GM23338 (cell line): ENCODE results near the gene DOCK7. TPM values are rescaled to one million over a fixed set of nuclear protein-coding genes. Genes with fewer than 3 reads are reported as not detected.
A peak's percentile ranks its signal among the peaks of the same experiment; 100 is the strongest.

ENCODE experiments used
- ATAC-seq: fragments of 200-7000 bp; cut with Tn5 transposase; 3 replicates; pipeline ENCODE4 v1.9.1; 2020
- DNase-seq: peaks from one replicate; pipeline ENCODE4 v3.0.0-alpha.2; 2015; ENCODE audit warnings: low spot score
- H2AFZ ChIP-seq: fragments of 200-600 bp; sonication (generic); 2 replicates; pipeline ENCODE4 v1.8.0; 2016; ENCODE audit warnings: antibody characterized with exemption, mild to moderate bottlenecking, moderate library complexity
- H3F3A ChIP-seq: fragments of 200-600 bp; sonication (generic); replicated peaks from 2 replicates; pipeline ENCODE4 v1.8.0; 2017; ENCODE audit warnings: antibody characterized with exemption, mixed run types, low read depth
- H3K27ac ChIP-seq: fragments of 200-600 bp; sonication (generic); 2 replicates; pipeline ENCODE4 v1.6.1; 2016; ENCODE audit warnings: low read depth
- H3K27me3 ChIP-seq: fragments of 200-600 bp; sonication (generic); 2 replicates; pipeline ENCODE4 v1.8.0; 2016; ENCODE audit warnings: mild to moderate bottlenecking, mixed run types, moderate library complexity; ENCODE audit not compliant: insufficient read depth
- H3K36me3 ChIP-seq: fragments of 200-600 bp; sonication (generic); 2 replicates; pipeline ENCODE4 v1.8.0; 2016; ENCODE audit warnings: mild to moderate bottlenecking; ENCODE audit not compliant: insufficient read depth
- H3K4me1 ChIP-seq: fragments of 200-600 bp; sonication (generic); 2 replicates; pipeline ENCODE4 v1.8.0; 2016; ENCODE audit warnings: mild to moderate bottlenecking, moderate library complexity; ENCODE audit not compliant: insufficient read depth
- H3K4me2 ChIP-seq: fragments of 200-600 bp; sonication (generic); 2 replicates; pipeline ENCODE4 v1.7.1; 2017; ENCODE audit warnings: mixed run types
- H3K4me3 ChIP-seq: fragments of 200-600 bp; sonication (generic); 2 replicates; pipeline ENCODE4 v1.6.1; 2016; ENCODE audit warnings: mixed run types
- H3K79me2 ChIP-seq: fragments of 200-600 bp; sonication (generic); replicated peaks from 2 replicates; pipeline ENCODE4 v1.8.0; 2017; ENCODE audit warnings: mild to moderate bottlenecking; ENCODE audit not compliant: insufficient read depth
- H3K9me2 ChIP-seq: fragments of 200-600 bp; sonication (generic); 2 replicates; pipeline ENCODE4 v1.8.0; 2017; ENCODE audit not compliant: insufficient read depth
- H4K20me1 ChIP-seq: fragments of 200-600 bp; sonication (generic); replicated peaks from 2 replicates; pipeline ENCODE4 v1.8.0; 2017; ENCODE audit warnings: mild to moderate bottlenecking; ENCODE audit not compliant: insufficient read depth
- H3K27ac Mint-ChIP-seq: 2 replicates; pipeline ENCODE4 v1.8.0; 2020; ENCODE audit warnings: inconsistent platforms, mild to moderate bottlenecking, moderate library complexity, mixed read lengths
- H3K27me3 Mint-ChIP-seq: 3 replicates; pipeline ENCODE4 v1.8.0; 2022; ENCODE audit warnings: low read depth, mild to moderate bottlenecking, moderate library complexity, mixed read lengths, inconsistent platforms; ENCODE audit not compliant: insufficient read depth, poor library complexity
- H3K36me3 Mint-ChIP-seq: 3 replicates; pipeline ENCODE4 v1.8.0; 2021; ENCODE audit warnings: low read depth, mild to moderate bottlenecking, inconsistent platforms, moderate library complexity, mixed read lengths
- H3K4me1 Mint-ChIP-seq: 3 replicates; pipeline ENCODE4 v1.8.0; 2020; ENCODE audit warnings: mild to moderate bottlenecking, inconsistent platforms, mixed read lengths
- H3K4me3 Mint-ChIP-seq: 3 replicates; pipeline ENCODE4 v1.8.0; 2021; ENCODE audit warnings: moderate library complexity, mild to moderate bottlenecking, inconsistent platforms, mixed read lengths
- H3K9me3 Mint-ChIP-seq: 3 replicates; pipeline ENCODE4 v1.8.0; 2020; ENCODE audit warnings: moderate library complexity, mild to moderate bottlenecking, inconsistent platforms, mixed read lengths
- CREB1 ChIP-seq: fragments of 250-450 bp; sonication (Bioruptor Pico); IDR thresholded peaks from 2 replicates; pipeline ENCODE4 v1.5.0; 2020; ENCODE audit warnings: low read depth, mild to moderate bottlenecking, moderate library complexity
- ETS1 ChIP-seq: IDR thresholded peaks from 2 replicates; pipeline ENCODE4 v1.6.1; 2016; ENCODE audit warnings: antibody characterized with exemption
- EZH2 ChIP-seq: fragments of 200-600 bp; sonication (generic); IDR thresholded peaks from one replicate; pipeline ENCODE4 v1.8.0; 2017; ENCODE audit warnings: antibody characterized with exemption, mild to moderate bottlenecking, low read depth; ENCODE audit not compliant: unreplicated experiment
- JUNB ChIP-seq: IDR thresholded peaks from one replicate; pipeline ENCODE4 v1.6.1; 2016; ENCODE audit warnings: antibody characterized with exemption; ENCODE audit not compliant: unreplicated experiment
- NANOG ChIP-seq: IDR thresholded peaks from 2 replicates; pipeline ENCODE4 v1.6.1; 2016; ENCODE audit warnings: antibody characterized with exemption, borderline replicate concordance
- POLR2AphosphoS5 ChIP-seq: IDR thresholded peaks from 2 replicates; pipeline ENCODE4 v1.6.1; 2016; ENCODE audit warnings: antibody characterized with exemption, low read depth
- REST ChIP-seq: IDR thresholded peaks from one replicate; pipeline ENCODE4 v1.6.1; 2018; ENCODE audit warnings: antibody characterized with exemption; ENCODE audit not compliant: unreplicated experiment
- STAT1 ChIP-seq: IDR thresholded peaks from one replicate; pipeline ENCODE4 v1.6.1; 2016; ENCODE audit warnings: antibody characterized with exemption; ENCODE audit not compliant: unreplicated experiment
- ZNF114 ChIP-seq: fragments of 250-450 bp; sonication (Bioruptor Pico); IDR thresholded peaks from 2 replicates; pipeline ENCODE4 v1.5.0; 2020; ENCODE audit warnings: mild to moderate bottlenecking, moderate library complexity
- ZNF331 ChIP-seq: fragments of 250-450 bp; sonication (Bioruptor Pico); IDR thresholded peaks from 2 replicates; pipeline ENCODE4 v1.5.0; 2020; ENCODE audit warnings: low read depth, mild to moderate bottlenecking, moderate library complexity
- polyA plus RNA-seq: library from polyadenylated mRNA; unstranded; fragments of >200 nt; fragmentation: Nextera tagmentation; extraction: Ambion mirVana; gene quantifications from 2 replicates; pipeline ENCODE4 v1.2.1, GENCODE V29; 2016
- total RNA-seq: library from RNA; depleted of rRNA; stranded (reverse); fragments of >200 nt; shearing (Covaris generic); gene quantifications from 2 replicates; pipeline ENCODE4 v1.2.3, GENCODE V29; 2014

DOCK7 gene
- total and polyA plus RNA-seq, 2 experiments from 2014 or later: 20.5 to 37.3 TPM

GRCh38 chr1:62601457-62601856 is 86.7 kb downstream of the DOCK7 start (continued):
- no peak for TF ChIP-seq POLR2AphosphoS5
- TF ChIP-seq ZNF114 (CRISPR knock-in tag): no peak
- TF ChIP-seq CREB1 (CRISPR knock-in tag): no peak
- TF ChIP-seq EZH2: no peak
- TF ChIP-seq STAT1: no peak
- TF ChIP-seq ETS1: no peak

- Histone ChIP-seq H3K79me2 (no peaks in the 10 kb centered on the region), H3K4me3 (no peak overlapping the region), H3F3A (no peaks in the 10 kb centered on the region), H3K36me3 (no peaks in the 10 kb centered on the region), H2AFZ (no peak overlapping the region), H3K9me2 (no peaks in the 10 kb centered on the region), H3K27me3 (no peaks in the 10 kb centered on the region), H3K4me2 (no peak overlapping the region), H4K20me1 (no peaks in the 10 kb centered on the region), H3K4me1 (0 out of 2 replicates have a peak, but pooled peaks cover 2% of the 10 kb centered on the region), H3K27ac (0 out of 2 replicates have a peak overlapping the region, but pooled peaks have one; percentile 24)
- Mint-ChIP-seq H3K27ac (no peak overlapping the region), H3K36me3 (no peaks in the 10 kb centered on the region), H3K4me3 (no peak overlapping the region), H3K9me3 (no peaks in the 10 kb centered on the region), H3K4me1 (peaks cover under 1% of the 10 kb centered on the region; the same call in 1 of the 3 replicates), H3K27me3 (no peaks in the 10 kb centered on the region)
- TF ChIP-seq JUNB: no peak
- no peak for ATAC-seq
- no peak for DNase-seq
Observed at GRCh38 chr1:62599044-62599443, 89.1 kb downstream of the DOCK7 start.

DNA sequence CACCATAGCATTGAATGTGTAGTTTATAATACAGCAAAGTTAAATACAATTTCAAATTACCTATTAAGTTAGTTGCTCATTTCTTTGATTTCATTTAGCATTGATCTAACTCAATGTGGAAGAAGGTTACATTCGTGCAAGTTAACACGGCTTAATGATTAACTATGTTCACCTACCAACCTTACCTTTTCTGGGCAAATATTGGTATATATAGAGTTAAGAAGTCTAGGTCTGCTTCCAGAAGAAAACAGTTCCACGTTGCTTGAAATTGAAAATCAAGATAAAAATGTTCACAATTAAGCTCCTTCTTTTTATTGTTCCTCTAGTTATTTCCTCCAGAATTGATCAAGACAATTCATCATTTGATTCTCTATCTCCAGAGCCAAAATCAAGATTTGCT is 90.9 kb downstream of the DOCK7 start, which contains the start of gene ANGPTL3:
ANGPTL3 (plus strand) TSS at position 240 of the 400 bp plus-strand sequence; CDS start at position 287, 47 bp downstream.
- ATAC-seq (no peak), DNase-seq (no peak)
- no peak for TF ChIP-seq NANOG
- no peak for TF ChIP-seq ZNF114 (CRISPR knock-in tag)
- no peak for TF ChIP-seq STAT1
- no peak for TF ChIP-seq POLR2AphosphoS5
- TF ChIP-seq EZH2: no peak
- no peak for TF ChIP-seq ZNF331 (CRISPR knock-in tag)
- TF ChIP-seq JUNB: no peak
- no peak for TF ChIP-seq REST
- no peak for TF ChIP-seq CREB1 (CRISPR knock-in tag)
- Histone ChIP-seq H3K9me2 (no peaks in the 10 kb centered on the region), H3K36me3 (no peaks in the 10 kb centered on the region), H3F3A (no peaks in the 10 kb centered on the region), H3K4me2 (no peak within 1 kb of the TSS), H3K27ac (no peak within 1 kb of the TSS), H4K20me1 (no peaks in the 10 kb centered on the region), H3K79me2 (no peaks in the 10 kb centered on the region), H3K4me1 (0 out of 2 replicates have a peak, but pooled peaks cover 3% of the 10 kb centered on the region), H2AFZ (no peak within 1 kb of the TSS), H3K27me3 (no peaks in the 10 kb centered on the region), H3K4me3 (no peak within 1 kb of the TSS)
- H3K4me3 Mint-ChIP-seq: no peak within 1 kb of the TSS
- H3K27ac Mint-ChIP-seq: no peak within 1 kb of the TSS
- H3K36me3 Mint-ChIP-seq: no peaks in the 10 kb centered on the region
- peaks cover 2% of the 10 kb centered on the region; the same call in 1 of the 3 replicates for H3K4me1 Mint-ChIP-seq
- no peaks in the 10 kb centered on the region for H3K9me3 Mint-ChIP-seq
- no peaks in the 10 kb centered on the region for H3K27me3 Mint-ChIP-seq
